ENCODE measurements around the gene SLC30A5. TPM values are rescaled to one million over a fixed set of nuclear protein-coding genes. Genes with fewer than 3 reads are reported as not detected.
A peak's percentile ranks its signal among the peaks of the same experiment; 100 is the strongest.

The SLC30A5 gene
- total RNA-seq, 1 experiment from 2014 or later = 64.5 TPM

- Histone ChIP-seq H3K4me3 (ENCODE audit: low read depth, low read length) (no peak overlapping the region), H3K36me3 (ENCODE audit: control insufficient read depth, insufficient read depth, low read length) (no peaks in the 10 kb centered on the region; the same call in 1 of the 2 replicates), H3K27me3 (replicated peaks; ENCODE audit: control insufficient read depth, insufficient read depth, low read length) (no peaks in the 10 kb centered on the region), H3K4me1 (peaks cover 3% of the 10 kb centered on the region; the same call in 1 of the 2 replicates), H3K9me3 (no peaks in the 10 kb centered on the region)
- peaks cover 5% of the 10 kb centered on the region for H3K36me3 Mint-ChIP-seq (ENCODE audit: insufficient read depth, unreplicated experiment)
- intact Hi-C loops (cut with micrococcal nuclease; ENCODE audit: unreplicated experiment) = no loop called here
- H3K4me1 Mint-ChIP-seq (ENCODE audit: low read depth, unreplicated experiment) = peaks cover 6% of the 10 kb centered on the region
- H3K4me3 Mint-ChIP-seq (ENCODE audit: unreplicated experiment) = no peak overlapping the region
- no TSS peak for BruUV-seq (replicated peaks)
- CTCF ChIA-PET = interaction anchor here (0.7 to 1.0 kb wide), 2 partner anchors 26 to 70 kb away, joined by 3 to 4 read pairs; no protein-coding TSS in a partner anchor
- TF ChIP-seq CTCF (IDR thresholded peaks at IDR 0.05; ENCODE audit: insufficient read depth in 1 of 2, low read depth in 1 of 2, low read length in 1 of 2, severe bottlenecking in 1 of 2, unreplicated experiment in 1 of 2) = no peak
- no peaks in the 10 kb centered on the region for H3K27me3 Mint-ChIP-seq (ENCODE audit: insufficient read depth, unreplicated experiment)
- POLR2A ChIA-PET = no interaction called here
- H3K27ac Mint-ChIP-seq (ENCODE audit: unreplicated experiment) = no peak overlapping the region
- no peak for DNase-seq
- H3K9me3 Mint-ChIP-seq (ENCODE audit: unreplicated experiment) = no peaks in the 10 kb centered on the region
Observed at GRCh38 chr5:69050214-69050613, 43.6 kb upstream of the SLC30A5 start.

GRCh38 chr5:69052181-69052580, 41.6 kb upstream of the SLC30A5 start:
- no peak overlapping the region for H3K4me3 Mint-ChIP-seq (ENCODE audit: unreplicated experiment)
- intact Hi-C loops (cut with micrococcal nuclease; ENCODE audit: unreplicated experiment) = no loop called here
- no TSS peak for BruUV-seq (replicated peaks)
- no peak for DNase-seq
- Histone ChIP-seq H3K9me3 (no peaks in the 10 kb centered on the region), H3K36me3 (ENCODE audit: control insufficient read depth, insufficient read depth, low read length) (no peaks in the 10 kb centered on the region; the same call in 1 of the 2 replicates), H3K4me3 (ENCODE audit: low read depth, low read length) (no peak overlapping the region), H3K4me1 (0 out of 2 replicates have a peak, but pooled peaks cover 3% of the 10 kb centered on the region), H3K27me3 (replicated peaks; ENCODE audit: control insufficient read depth, insufficient read depth, low read length) (no peaks in the 10 kb centered on the region)
- no peaks in the 10 kb centered on the region for H3K36me3 Mint-ChIP-seq (ENCODE audit: insufficient read depth, unreplicated experiment)
- no peaks in the 10 kb centered on the region for H3K9me3 Mint-ChIP-seq (ENCODE audit: unreplicated experiment)
- H3K27me3 Mint-ChIP-seq (ENCODE audit: insufficient read depth, unreplicated experiment) = no peaks in the 10 kb centered on the region
- ChIA-PET POLR2A (no interaction called here), CTCF (no interaction called here)
- no peaks in the 10 kb centered on the region for H3K4me1 Mint-ChIP-seq (ENCODE audit: low read depth, unreplicated experiment)
- H3K27ac Mint-ChIP-seq (ENCODE audit: unreplicated experiment) = no peak overlapping the region
- TF ChIP-seq CTCF (IDR thresholded peaks at IDR 0.05; ENCODE audit: insufficient read depth in 1 of 2, low read depth in 1 of 2, low read length in 1 of 2, severe bottlenecking in 1 of 2, unreplicated experiment in 1 of 2) = no peak

GRCh38 chr5:69074664-69075521, 18.9 kb upstream of the SLC30A5 start:
- Mint-ChIP-seq H3K27ac (ENCODE audit: unreplicated experiment) (peak overlapping the region; percentile 67), H3K36me3 (ENCODE audit: insufficient read depth, unreplicated experiment) (peaks cover 4% of the 10 kb centered on the region), H3K4me3 (ENCODE audit: unreplicated experiment) (no peak overlapping the region), H3K27me3 (ENCODE audit: insufficient read depth, unreplicated experiment) (no peaks in the 10 kb centered on the region), H3K9me3 (ENCODE audit: unreplicated experiment) (no peaks in the 10 kb centered on the region), H3K4me1 (ENCODE audit: low read depth, unreplicated experiment) (peaks cover 19% of the 10 kb centered on the region)
- POLR2A ChIA-PET = no interaction called here
- DNase-seq = no peak
- Histone ChIP-seq H3K36me3 (ENCODE audit: control insufficient read depth, insufficient read depth, low read length) (no peaks in the 10 kb centered on the region), H3K4me3 (ENCODE audit: low read depth, low read length) (no peak overlapping the region), H3K27me3 (replicated peaks; ENCODE audit: control insufficient read depth, insufficient read depth, low read length) (no peaks in the 10 kb centered on the region), H3K4me1 (peaks cover 24% of the 10 kb centered on the region), H3K9me3 (no peaks in the 10 kb centered on the region)
- CTCF ChIA-PET = no interaction called here
- BruUV-seq (replicated peaks) = no TSS peak
- intact Hi-C loops (cut with micrococcal nuclease; ENCODE audit: unreplicated experiment) = no loop called here
- no peak for TF ChIP-seq CTCF (IDR thresholded peaks at IDR 0.05; ENCODE audit: insufficient read depth in 1 of 2, low read depth in 1 of 2, low read length in 1 of 2, severe bottlenecking in 1 of 2, unreplicated experiment in 1 of 2)

All from Caco-2 (cell line).